GM21360 (cell line): ENCODE results near the gene DLX4.

Source experiments
- ATAC-seq: cut with Tn5 transposase; IDR thresholded peaks from one replicate; pipeline ENCODE4 v1.9.1; 2021; ENCODE audit warnings: mild to moderate bottlenecking, moderate library complexity; ENCODE audit not compliant: unreplicated experiment

DLX4 gene, protein sequence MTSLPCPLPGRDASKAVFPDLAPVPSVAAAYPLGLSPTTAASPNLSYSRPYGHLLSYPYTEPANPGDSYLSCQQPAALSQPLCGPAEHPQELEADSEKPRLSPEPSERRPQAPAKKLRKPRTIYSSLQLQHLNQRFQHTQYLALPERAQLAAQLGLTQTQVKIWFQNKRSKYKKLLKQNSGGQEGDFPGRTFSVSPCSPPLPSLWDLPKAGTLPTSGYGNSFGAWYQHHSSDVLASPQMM

GRCh38 chr17:49969134-49969759, at the start of gene DLX4:
Gene DLX4 (plus strand): TSS chr17:49969190. CDS start chr17:49969469, 279 bp downstream.
- no peak for ATAC-seq

- ATAC-seq = no peak
Measured at GRCh38 chr17:49920030-49920769, 48.8 kb upstream of the DLX4 start.

GRCh38 chr17:49922095-49922494, 46.9 kb upstream of the DLX4 start:
- ATAC-seq = no peak

DNA sequence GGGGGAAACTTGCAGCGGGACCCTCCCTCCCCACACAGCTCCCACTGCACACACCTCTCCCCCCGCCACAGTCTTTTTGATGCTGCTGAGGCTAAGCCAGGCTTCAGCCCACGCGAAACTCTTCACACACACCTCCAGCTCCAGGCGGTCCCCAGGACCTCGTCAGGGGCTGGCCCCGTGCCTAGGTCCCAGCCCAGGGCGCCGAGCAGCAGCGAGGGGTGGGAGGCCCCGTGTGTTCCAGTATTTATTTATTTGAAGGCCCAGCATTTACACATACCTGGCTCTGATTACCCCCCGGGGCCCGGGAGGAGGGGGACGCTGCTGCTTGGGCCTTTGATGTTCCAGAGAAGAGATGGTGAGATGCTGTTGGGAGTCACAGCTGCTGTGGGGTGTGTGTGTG, 44.9 kb upstream of the DLX4 start:
- no peak for ATAC-seq

GRCh38 chr17:49924589-49924988, 44.4 kb upstream of the DLX4 start:
- ATAC-seq = no peak

DNA sequence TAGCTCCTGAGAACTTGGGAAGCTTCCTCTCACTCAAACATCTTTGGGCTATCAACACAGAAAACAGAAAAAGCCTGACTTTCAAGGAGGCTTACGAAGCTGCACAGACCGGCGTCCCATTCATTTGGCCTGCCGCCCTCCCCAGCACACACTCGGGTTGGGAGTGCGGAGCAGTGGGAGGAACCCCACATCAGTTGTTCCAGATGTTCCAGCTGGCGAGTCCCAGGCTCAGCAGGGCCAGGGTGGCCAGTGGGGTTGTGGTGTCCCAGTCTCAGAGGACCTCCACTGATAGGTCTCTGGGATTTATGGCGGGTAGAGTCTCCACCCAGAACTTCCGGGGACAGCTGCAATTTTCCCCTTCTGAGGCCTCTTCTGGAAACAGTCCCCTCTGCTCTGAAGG, 43.1 kb upstream of the DLX4 start:
- ATAC-seq = no peak

DNA sequence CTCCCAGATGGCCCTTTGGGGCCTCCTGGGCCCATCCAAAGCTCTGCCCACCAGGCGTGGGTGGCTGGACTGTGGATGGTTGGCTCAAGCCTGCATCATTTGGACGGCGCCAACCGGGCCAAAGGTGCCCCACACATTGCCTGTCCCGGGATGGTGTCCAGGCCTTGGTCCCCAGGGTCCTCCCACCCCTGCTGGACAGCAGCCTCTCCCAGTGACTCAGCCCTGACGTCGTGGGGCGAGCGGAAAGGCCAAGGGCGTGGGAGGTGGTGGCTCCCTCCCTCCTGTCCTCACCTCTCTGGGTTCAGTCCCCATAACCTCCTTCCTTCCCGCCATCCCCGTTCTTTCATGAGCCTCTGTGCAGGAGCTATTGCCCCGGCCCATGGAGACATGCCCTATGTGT, 42.1 kb upstream of the DLX4 start:
- ATAC-seq = no peak

- no peak for ATAC-seq
Measured at GRCh38 chr17:49928126-49928800, 40.7 kb upstream of the DLX4 start.

DNA sequence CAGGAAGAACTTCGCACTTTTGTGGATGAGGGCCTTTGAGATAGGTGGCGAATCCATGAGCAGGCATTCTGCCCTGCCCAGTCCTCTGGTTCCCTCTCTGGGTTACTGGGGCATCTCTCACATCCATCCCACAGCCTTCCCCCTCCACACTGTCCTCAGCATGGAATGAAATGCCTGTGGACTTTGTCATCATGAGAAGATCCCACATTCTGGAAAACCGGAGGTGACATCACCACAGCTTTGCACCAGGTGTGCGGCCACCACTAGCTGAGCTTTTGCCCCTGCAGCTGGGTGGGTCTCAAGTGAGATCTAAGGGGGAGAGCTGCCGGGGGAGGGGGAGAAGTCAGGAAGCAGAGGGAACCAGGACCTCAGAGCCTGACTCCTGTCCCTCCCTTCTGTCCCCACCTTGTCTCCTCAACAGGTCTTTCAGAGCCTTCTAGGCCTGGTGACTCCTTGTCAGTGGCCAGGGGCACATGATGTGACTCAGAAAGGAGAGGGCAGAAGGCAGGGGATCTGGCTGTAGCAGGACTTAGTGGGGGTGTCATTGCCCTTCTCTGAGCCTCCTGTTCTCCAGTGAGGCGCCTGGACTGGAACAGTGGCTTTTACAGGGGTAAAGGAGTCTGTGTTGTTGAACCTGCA, 40.0 kb upstream of the DLX4 start:
- ATAC-seq = no peak

DNA sequence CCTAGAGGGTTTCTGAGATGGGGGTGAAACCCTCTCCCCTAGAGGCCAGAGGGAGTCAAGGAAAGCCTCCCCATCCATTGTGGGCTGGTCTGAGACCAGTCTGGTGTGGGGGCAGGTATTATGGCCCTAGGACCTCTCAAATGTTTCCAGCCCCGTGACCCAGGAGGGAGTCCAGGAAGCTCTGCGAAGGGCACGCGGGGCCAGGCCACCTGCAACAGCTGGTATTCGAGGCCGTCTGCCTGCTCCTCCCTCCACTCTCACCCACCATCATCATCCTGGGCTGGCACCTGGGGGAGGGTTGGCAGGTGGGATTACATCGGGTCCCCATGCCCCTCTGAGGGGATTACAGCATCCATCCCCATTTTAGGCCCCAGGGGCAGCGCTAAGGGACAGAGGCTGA, 38.1 kb upstream of the DLX4 start:
- no peak for ATAC-seq

DNA sequence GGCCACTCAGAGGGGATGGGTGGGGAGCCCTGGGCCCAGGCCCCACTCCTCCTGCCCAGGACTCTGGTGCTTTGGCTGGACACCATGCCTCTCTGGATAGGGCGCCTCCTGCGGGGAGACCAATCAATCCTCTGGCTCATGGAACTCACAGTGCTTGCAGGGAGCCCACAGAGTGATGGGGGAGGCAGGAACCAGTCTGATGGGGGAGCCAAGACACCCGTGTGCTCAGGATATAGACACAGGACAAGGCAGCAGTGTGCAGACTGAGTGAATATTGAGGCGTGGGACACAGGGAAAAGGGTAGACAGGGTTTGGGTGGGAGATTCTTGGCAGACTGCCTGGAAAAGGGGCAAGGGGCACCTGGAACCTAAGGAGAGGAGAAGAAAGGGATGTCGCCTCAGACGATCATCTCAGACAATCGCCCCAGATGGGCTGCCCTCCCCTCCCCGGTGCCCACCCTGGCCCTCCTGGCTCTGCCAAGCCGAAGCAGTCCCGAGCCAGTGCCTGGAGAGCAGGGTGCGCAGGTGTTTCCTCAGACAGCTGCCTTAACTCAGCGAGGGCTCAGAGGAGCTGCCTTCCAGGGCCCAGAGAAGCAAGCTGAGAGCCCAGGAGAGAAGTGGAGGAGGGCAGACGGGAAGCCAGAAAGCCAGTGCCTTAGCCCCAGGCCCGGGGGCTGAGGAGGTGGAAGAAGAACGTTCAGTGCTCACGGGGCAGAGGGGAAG, 37.4 kb upstream of the DLX4 start:
- ATAC-seq = no peak

- no peak for ATAC-seq
Measured at GRCh38 chr17:49932138-49932723, 36.8 kb upstream of the DLX4 start.

DNA sequence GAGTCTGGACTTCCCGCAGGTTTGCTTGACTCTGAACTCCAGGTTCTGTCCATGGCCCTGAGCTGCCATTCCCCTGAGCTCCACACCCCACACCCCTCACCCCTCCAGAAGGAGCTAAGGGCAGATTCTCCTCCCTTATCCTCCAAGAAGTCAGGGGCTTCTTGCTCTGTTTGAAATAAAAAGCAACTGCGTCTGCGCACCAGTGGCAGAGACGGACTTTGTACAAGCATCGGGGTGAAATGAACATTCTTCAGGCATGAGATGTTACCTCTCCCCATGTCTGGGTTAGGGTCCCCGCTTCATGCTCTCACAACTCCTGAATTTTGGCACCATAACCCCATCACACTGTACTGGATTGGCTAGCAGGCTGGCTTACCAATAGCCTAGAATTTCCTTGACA, 36.1 kb upstream of the DLX4 start:
- no peak for ATAC-seq

DNA sequence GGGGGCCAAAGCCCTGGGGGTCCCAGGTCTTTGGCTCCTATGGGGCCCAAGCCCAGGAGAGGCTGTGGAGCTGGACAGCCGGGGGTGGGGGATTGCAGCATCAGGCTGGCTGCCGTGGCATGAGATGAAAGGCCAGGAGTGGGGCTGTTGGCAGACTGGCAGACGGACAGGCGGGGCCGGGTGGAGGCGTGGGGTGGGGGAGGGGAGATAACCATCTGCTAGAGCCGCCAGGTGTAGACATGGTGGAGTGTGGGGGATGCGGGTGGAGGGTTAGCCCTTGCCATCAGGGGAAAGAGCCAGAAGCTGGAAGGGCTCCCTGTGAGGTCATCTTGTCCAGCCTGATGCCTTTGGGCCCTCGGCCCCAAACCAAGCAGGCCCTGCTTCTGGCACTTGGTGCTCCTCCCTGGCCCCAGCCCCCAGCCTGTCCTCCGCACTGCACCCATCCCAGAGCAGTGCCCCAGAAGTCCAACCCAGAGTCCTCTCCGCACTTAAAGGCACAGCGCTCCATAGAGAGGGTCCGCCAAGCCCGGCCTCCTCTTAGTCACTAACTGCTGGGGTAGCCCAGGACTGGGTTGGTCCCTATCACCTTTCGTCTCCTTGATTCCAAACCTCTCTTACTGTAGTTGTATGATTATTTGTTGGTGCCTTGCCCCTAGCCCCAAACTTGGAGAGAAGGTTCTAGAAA, 33.3 kb upstream of the DLX4 start:
- no peak for ATAC-seq

DNA sequence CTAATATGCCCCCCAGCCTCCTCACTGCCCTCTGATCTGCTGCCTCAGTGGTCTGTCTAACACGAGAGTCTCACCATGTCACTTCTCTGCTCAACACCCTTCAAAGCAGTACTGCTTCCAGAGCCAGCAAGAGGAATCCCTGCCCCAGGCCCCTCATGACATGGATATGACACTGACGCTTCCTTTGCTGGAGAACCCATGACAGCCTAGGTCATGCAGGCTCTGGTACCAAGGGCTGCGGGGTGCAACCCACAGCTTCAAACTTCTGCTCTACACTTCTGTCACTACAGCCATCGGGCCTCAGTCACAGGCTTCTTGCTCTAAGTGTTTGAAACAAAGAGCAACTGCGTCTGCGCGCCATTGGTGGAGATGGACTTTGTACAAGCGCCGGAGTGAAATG, 32.6 kb upstream of the DLX4 start:
- no peak for ATAC-seq

- ATAC-seq = no peak
Measured at GRCh38 chr17:49939318-49939717, 29.7 kb upstream of the DLX4 start.

DNA sequence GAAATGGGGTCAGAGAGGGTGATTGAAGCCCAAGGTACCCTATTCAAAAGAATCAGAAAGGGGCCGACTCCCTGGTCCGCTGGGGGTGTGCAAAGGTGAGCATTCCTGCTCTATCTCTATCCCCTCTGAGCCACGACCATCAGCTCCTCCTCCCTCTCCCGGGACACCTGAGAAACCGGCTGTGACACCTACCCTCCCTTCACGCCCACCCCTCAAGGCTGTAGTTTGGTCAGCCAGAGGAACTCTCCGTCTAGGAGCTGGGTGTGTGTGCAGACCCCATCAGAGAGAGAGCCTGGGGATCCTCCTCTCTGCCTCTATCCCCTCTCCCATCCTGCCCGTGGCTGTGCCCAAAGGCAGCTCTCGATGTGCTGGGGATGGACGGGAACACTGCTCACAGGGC, 27.6 kb upstream of the DLX4 start:
- ATAC-seq = no peak

DNA sequence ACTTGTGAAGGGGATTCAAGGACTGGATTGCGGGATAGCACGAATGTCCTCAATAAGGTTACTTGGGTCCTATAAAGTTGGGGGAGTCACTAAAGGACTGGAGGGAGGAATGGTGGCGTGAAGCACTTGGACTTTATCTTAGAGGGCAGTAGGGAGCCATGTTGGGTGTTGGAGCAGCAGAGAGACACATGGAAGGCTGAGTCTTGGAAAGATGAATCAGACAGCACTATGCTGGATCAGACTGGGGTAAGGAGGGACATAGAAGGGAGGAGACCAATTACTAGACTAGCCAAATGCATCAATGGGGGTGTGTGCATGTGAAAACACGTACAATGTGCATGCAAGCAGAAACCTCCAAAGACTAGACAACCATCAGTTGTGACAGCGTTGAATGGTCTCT, 26.0 kb upstream of the DLX4 start:
- ATAC-seq = no peak

- no peak for ATAC-seq
Measured at GRCh38 chr17:49944273-49944870, 24.6 kb upstream of the DLX4 start.
